Activated naive CD8-positive, alpha-beta T cell treated with anti-CD3 and anti-CD28 coated beads, Interleukin-2, amount 50 U/mL, for 16 hours (primary cell): ENCODE results near the gene CCDC187.
"Not testable (repeated sequence)": the region's sequence is repeated elsewhere in the genome, so short reads cannot be mapped to it uniquely, and the experiment has no call there.

Experiments used
- DNase-seq: peaks from one replicate; pipeline ENCODE4 v3.0.0-alpha.2; 2020; ENCODE audit warnings: low read depth, low spot score

Gene CCDC187

GRCh38 chr9:136303825-136304416, at the start of gene CCDC187:
Gene CCDC187, minus strand, starts transcription at chr9:136304094. Its CDS starts 264 bp downstream, at chr9:136303830.
- no peak for DNase-seq

- no peak for DNase-seq
Observed at GRCh38 chr9:136353088-136353487, 49.2 kb upstream of the CCDC187 start.

- no peak for DNase-seq
Observed at GRCh38 chr9:136352682-136353081, 48.8 kb upstream of the CCDC187 start.

GRCh38 chr9:136351868-136352267, 48.0 kb upstream of the CCDC187 start:
- DNase-seq, result not testable (repeated sequence)

- DNase-seq, result no peak
Observed at GRCh38 chr9:136351252-136351800, 47.4 kb upstream of the CCDC187 start.

GRCh38 chr9:136349546-136349945, 45.7 kb upstream of the CCDC187 start:
- no peak for DNase-seq

GRCh38 chr9:136348691-136349090, 44.8 kb upstream of the CCDC187 start:
- no peak for DNase-seq

- no peak for DNase-seq
Observed at GRCh38 chr9:136347472-136348256, 43.8 kb upstream of the CCDC187 start.

GRCh38 chr9:136346927-136347465, 43.1 kb upstream of the CCDC187 start:
- DNase-seq, result no peak

- no peak for DNase-seq
Observed at GRCh38 chr9:136346157-136346481, 42.2 kb upstream of the CCDC187 start.

- DNase-seq, result no peak
Observed at GRCh38 chr9:136345281-136346156, 41.6 kb upstream of the CCDC187 start.

- DNase-seq, result no peak
Observed at GRCh38 chr9:136344544-136345280, 40.8 kb upstream of the CCDC187 start.

GRCh38 chr9:136343884-136344269, 40.0 kb upstream of the CCDC187 start:
- no peak for DNase-seq

- no peak for DNase-seq
Observed at GRCh38 chr9:136343121-136343883, 39.4 kb upstream of the CCDC187 start.

GRCh38 chr9:136342181-136343120, 38.6 kb upstream of the CCDC187 start:
- DNase-seq, result peak; percentile 16

GRCh38 chr9:136341769-136342168, 37.9 kb upstream of the CCDC187 start:
- no peak for DNase-seq

- DNase-seq, result no peak
Observed at GRCh38 chr9:136341042-136341655, 37.3 kb upstream of the CCDC187 start.

- no peak for DNase-seq
Observed at GRCh38 chr9:136340356-136341041, 36.6 kb upstream of the CCDC187 start.
